ENCODE measurements around the gene ZNF358.

ZNF358 gene

DNA sequence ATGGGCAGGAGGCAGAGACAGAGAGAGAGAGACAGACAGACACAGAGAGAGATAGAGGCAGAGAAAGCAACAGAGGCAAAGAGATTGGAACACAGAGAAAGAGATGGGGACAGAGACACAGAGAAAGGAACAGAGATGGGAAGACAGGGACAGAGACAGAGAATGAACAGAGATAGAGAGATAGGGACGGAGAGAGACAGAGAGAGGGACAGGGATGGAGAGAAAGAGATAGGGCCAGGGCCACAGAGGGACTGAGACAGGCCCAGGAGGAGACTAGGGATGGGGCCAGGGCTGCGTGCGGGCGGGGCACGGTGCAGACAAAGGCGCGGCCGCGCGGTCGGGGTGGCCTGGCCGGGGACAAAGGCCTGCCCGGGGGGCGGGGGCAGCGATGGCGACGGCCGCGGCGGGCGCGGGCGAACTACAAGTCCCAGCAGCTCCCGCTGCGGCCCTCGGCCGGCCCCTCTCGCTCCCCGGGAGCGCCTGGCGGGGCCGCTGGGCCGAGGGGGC lies at the start of gene ZNF358:
Gene ZNF358 (plus strand): TSS at position 459 of the 507 bp plus-strand sequence. CDS start 3,140 bp downstream, outside the sequence.
- H3K9me3 Mint-ChIP-seq = no peaks in the 10 kb centered on the region
- ATAC-seq (ENCODE audit: low read depth) = peak; percentile 91
- H3K4me3 Mint-ChIP-seq = peak within 1 kb of the TSS; percentile 91
- no peak for DNase-seq (ENCODE audit: low spot score in 2 of 2)
- peaks cover 9% of the 10 kb centered on the region for H3K4me1 Mint-ChIP-seq
- peaks cover 12% of the 10 kb centered on the region for H3K27me3 Mint-ChIP-seq
- peak within 1 kb of the TSS; percentile 62 for H3K27ac Mint-ChIP-seq
- peaks cover 5% of the 10 kb centered on the region for H3K36me3 Mint-ChIP-seq

DNA sequence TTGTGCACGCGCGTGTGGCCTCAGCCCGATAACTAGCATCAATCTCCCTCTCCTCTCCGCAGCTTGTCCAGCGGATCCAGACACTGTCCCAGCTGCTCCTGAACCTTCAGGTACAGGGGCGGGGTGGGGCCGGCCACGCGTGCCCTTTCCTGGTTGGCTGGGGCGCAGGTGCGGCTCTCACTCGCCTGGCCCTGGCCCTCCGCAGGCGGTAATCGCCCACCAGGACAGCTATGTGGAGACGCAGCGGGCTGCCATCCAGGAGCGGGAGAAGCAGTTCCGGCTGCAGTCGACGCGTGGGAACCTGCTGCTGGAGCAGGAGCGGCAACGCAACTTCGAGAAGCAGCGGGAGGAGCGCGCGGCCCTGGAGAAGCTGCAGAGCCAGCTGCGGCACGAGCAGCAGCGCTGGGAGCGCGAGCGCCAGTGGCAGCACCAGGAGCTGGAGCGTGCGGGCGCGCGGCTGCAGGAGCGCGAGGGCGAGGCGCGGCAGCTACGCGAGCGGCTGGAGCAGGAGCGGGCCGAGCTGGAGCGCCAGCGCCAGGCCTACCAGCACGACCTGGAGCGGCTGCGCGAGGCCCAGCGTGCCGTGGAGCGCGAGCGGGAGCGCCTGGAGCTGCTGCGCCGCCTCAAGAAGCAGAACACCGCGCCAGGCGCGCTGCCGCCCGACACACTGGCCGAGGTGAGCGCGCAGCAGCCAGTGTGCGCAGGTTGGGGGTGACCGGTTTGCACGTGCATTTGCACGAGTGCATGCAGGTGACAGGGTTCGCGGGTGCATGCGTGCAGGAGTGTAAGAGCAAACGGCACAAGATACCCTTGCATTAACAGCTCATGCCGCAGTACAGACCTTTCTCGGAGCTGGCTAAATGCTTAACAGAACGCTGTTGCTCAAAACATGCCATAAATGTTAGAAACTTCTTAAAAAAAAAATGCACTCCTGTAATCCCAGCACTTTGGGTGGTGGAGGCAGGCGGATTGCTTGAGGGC lies 48.6 kb upstream of the ZNF358 start:
- no peaks in the 10 kb centered on the region for H3K9me3 Mint-ChIP-seq
- ATAC-seq (ENCODE audit: low read depth) = no peak
- no peak overlapping the region for H3K4me3 Mint-ChIP-seq
- DNase-seq (ENCODE audit: low spot score in 2 of 2) = no peak
- H3K36me3 Mint-ChIP-seq = peaks cover 14% of the 10 kb centered on the region
- H3K27ac Mint-ChIP-seq = no peak overlapping the region
- H3K4me1 Mint-ChIP-seq = peaks cover 3% of the 10 kb centered on the region
- H3K27me3 Mint-ChIP-seq = no peaks in the 10 kb centered on the region

DNA sequence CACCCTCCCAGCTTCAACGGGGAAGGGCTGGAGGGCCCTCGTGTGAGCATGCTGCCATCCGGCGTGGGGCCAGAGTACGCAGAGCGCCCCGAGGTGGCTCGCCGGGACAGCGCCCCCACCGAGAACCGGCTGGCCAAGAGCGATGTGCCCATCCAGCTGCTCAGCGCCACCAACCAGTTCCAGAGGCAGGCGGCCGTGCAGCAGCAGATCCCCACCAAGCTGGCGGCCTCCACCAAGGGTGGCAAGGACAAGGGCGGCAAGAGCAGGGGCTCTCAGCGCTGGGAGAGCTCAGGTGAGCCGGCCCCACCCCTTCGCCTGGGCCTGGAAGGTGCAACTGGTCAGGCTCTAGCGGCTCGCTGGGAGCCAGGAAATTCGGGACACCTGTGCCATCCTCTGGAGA lies 47.1 kb upstream of the ZNF358 start:
- no peaks in the 10 kb centered on the region for H3K27me3 Mint-ChIP-seq
- peaks cover 12% of the 10 kb centered on the region for H3K4me1 Mint-ChIP-seq
- H3K4me3 Mint-ChIP-seq = no peak overlapping the region
- no peak for ATAC-seq (ENCODE audit: low read depth)
- peaks cover 13% of the 10 kb centered on the region for H3K36me3 Mint-ChIP-seq
- no peaks in the 10 kb centered on the region for H3K9me3 Mint-ChIP-seq
- no peak for DNase-seq (ENCODE audit: low spot score in 2 of 2)
- no peak overlapping the region for H3K27ac Mint-ChIP-seq

DNA sequence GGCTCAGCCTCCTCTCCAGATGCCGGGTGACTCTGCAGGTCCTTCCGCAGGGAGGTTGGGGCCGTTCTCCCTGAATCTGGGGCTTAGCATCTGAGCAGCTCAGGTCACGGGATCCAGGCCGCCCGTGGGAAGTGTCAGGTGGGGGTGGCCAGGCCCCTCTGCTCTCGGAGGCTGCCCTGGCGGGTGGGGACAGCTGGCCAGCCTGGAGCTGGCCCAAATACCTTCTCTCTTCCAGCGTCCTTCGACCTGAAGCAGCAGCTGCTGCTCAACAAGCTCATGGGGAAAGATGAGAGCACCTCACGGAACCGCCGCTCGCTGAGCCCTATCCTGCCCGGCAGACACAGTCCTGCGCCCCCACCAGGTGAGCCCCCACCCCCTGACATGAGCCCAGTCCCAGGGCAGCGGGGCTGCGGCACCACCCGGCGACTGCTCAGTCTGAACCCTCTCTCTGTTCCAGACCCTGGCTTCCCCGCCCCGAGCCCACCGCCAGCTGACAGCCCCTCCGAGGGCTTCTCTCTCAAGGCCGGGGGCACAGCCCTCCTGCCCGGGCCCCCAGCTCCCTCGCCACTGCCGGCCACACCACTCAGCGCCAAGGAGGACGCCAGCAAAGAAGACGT lies 46.1 kb upstream of the ZNF358 start:
- Mint-ChIP-seq H3K9me3 (no peaks in the 10 kb centered on the region), H3K4me1 (peaks cover 12% of the 10 kb centered on the region), H3K36me3 (peaks cover 11% of the 10 kb centered on the region), H3K4me3 (no peak overlapping the region), H3K27ac (peak overlapping the region; percentile 53), H3K27me3 (no peaks in the 10 kb centered on the region)
- no peak for DNase-seq (ENCODE audit: low spot score in 2 of 2)
- ATAC-seq (ENCODE audit: low read depth) = no peak

GRCh38 chr19:7470540-7471305 lies 45.2 kb upstream of the ZNF358 start:
- H3K27ac Mint-ChIP-seq = peak overlapping the region; percentile 53
- peaks cover 12% of the 10 kb centered on the region for H3K4me1 Mint-ChIP-seq
- DNase-seq (ENCODE audit: low spot score in 2 of 2) (no peak), ATAC-seq (ENCODE audit: low read depth) (no peak)
- no peak overlapping the region for H3K4me3 Mint-ChIP-seq
- H3K27me3 Mint-ChIP-seq = no peaks in the 10 kb centered on the region
- H3K36me3 Mint-ChIP-seq = peaks cover 11% of the 10 kb centered on the region
- no peaks in the 10 kb centered on the region for H3K9me3 Mint-ChIP-seq

DNA sequence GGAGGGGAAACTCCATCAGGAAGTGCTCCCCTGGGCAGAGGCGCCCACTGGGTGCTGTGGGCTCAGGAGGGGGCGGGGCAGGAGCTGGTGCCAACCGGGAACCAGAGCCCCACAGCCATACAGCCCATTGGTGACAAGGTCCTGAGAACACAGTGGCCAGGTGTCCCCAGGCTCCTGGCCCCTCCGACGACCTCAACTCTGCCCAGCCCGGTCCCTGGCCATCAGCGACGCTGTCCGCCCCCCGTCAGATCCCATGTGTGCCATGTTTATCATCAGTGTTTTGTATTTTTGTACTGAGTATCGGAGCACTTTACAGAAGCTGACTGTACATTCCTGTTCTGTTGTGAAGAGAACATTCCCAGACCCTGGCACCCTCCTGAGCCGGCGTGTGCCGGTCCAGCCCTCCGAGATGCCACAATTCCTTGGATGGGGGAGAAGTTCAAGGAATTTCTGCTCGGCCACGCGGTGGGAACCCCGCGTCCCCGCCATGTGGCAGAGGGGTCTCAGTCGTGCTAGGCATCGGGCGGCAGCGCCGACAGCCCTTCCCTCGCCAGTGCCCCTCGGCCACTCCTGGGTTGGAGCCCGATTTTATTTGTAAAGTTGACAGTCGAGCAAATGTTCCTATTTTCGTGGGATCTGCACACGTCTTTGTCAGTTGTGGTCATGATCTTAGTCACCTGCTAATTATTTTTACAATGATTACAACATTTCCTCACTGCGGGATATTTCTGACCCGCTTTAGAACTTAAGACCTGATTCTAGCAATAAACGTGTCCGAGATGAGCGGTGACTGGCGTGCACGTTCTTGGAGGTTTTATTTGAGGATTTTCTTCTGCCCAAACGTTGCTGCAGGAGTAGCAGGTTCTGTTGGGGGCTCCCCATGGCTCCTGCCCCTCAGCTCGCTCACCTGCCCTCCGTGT lies 43.9 kb upstream of the ZNF358 start:
- peaks cover 12% of the 10 kb centered on the region for H3K4me1 Mint-ChIP-seq
- H3K36me3 Mint-ChIP-seq = peaks cover 11% of the 10 kb centered on the region
- DNase-seq (ENCODE audit: low spot score in 2 of 2) (no peak), ATAC-seq (ENCODE audit: low read depth) (no peak)
- H3K9me3 Mint-ChIP-seq = no peaks in the 10 kb centered on the region
- H3K4me3 Mint-ChIP-seq = no peak overlapping the region
- no peaks in the 10 kb centered on the region for H3K27me3 Mint-ChIP-seq
- peak overlapping the region; percentile 95 for H3K27ac Mint-ChIP-seq

DNA sequence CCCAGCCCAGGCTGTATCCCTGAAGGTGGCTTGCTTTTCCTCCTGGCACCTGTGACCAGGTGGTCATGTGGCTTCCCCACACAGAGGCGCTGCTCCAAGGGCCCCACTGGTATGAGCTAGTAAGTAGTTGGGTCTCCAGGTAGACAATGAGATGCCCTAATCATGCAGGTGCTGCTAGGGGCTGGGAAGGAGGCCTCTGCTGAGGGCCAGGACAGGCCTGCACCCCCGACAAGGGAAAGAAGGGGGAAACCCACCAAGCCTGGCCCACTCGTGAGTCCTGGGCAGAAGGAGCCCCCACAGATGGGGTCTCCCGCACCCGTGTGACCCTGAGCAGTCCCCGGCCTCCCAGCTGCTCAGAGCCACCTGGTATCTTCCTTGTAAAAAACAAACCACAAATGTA lies 40.2 kb upstream of the ZNF358 start:
- H3K9me3 Mint-ChIP-seq = no peaks in the 10 kb centered on the region
- peaks cover 9% of the 10 kb centered on the region for H3K36me3 Mint-ChIP-seq
- H3K4me3 Mint-ChIP-seq = no peak overlapping the region
- no peaks in the 10 kb centered on the region for H3K27me3 Mint-ChIP-seq
- no peak for DNase-seq (ENCODE audit: low spot score in 2 of 2)
- peak overlapping the region; percentile 20 for H3K27ac Mint-ChIP-seq
- peaks cover 14% of the 10 kb centered on the region for H3K4me1 Mint-ChIP-seq
- ATAC-seq (ENCODE audit: low read depth) = no peak

GRCh38 chr19:7476241-7476640 lies 39.7 kb upstream of the ZNF358 start:
- Mint-ChIP-seq H3K36me3 (peaks cover 9% of the 10 kb centered on the region), H3K4me1 (peaks cover 14% of the 10 kb centered on the region), H3K27me3 (no peaks in the 10 kb centered on the region), H3K4me3 (no peak overlapping the region), H3K27ac (peak overlapping the region; percentile 20), H3K9me3 (no peaks in the 10 kb centered on the region)
- ATAC-seq (ENCODE audit: low read depth) (no peak), DNase-seq (ENCODE audit: low spot score in 2 of 2) (no peak)

DNA sequence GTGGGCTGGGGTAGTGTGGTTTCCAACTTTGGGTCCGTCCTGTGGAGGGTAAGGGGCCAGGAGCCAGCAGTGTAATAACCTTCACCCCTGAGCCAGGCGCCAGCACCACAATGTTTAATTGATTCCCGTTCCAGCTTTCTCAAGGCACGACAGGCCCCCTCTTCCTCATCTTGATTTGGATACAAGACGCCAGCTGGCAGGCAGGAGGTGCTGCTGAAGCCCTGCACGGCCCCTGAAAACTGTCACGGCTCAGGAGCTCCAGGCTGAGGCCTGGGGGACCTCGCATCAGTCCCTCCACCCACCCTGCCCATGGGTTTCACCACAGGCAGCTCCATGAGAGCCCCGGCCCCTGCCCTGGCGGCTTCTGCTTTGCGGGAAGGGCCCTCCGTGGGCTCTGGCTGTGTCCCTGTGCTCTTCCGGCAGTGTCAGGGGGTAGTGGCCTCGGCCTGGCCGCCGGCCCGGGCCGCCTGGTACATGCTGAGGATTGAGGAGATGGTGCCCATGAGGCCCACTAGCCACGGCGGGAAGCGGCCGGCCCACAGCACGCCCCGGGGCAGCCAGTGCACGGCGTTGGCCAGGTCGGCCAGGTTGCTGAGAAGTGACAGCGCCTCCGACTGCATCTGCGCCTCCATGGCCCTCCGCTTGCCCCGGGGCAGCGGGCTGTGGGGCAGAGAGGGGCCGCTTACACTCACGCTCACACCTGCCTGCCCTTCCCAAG lies 39.0 kb upstream of the ZNF358 start:
- H3K4me3 Mint-ChIP-seq = no peak overlapping the region
- H3K27me3 Mint-ChIP-seq = no peaks in the 10 kb centered on the region
- ATAC-seq (ENCODE audit: low read depth) = no peak
- H3K36me3 Mint-ChIP-seq = peaks cover 7% of the 10 kb centered on the region
- peak overlapping the region; percentile 20 for H3K27ac Mint-ChIP-seq
- no peak for DNase-seq (ENCODE audit: low spot score in 2 of 2)
- H3K9me3 Mint-ChIP-seq = no peaks in the 10 kb centered on the region
- H3K4me1 Mint-ChIP-seq = peaks cover 11% of the 10 kb centered on the region

DNA sequence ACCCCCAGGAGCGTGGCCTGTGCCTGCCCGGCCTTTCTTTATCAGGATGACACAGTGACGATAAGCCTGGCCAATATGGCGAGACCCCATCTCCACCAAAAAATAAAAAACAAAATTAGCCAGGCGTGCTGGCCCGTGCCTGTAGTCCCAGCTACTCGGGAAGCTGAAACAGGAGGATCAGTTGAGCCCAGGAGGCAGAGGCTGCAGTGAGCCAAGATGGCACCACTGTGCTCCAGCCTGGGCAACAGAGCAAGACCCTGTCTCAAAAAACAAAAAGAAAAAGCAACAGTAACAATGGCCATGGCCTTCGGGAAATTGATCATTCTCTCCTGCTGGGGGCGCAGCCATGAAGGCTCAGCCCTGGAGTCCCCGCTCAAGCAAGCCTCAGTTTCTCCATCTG lies 38.1 kb upstream of the ZNF358 start:
- H3K4me3 Mint-ChIP-seq = no peak overlapping the region
- DNase-seq (ENCODE audit: low spot score in 2 of 2) (no peak), ATAC-seq (ENCODE audit: low read depth) (no peak)
- H3K4me1 Mint-ChIP-seq = peaks cover 11% of the 10 kb centered on the region
- no peaks in the 10 kb centered on the region for H3K27me3 Mint-ChIP-seq
- no peaks in the 10 kb centered on the region for H3K9me3 Mint-ChIP-seq
- H3K27ac Mint-ChIP-seq = no peak overlapping the region
- H3K36me3 Mint-ChIP-seq = peaks cover 3% of the 10 kb centered on the region

GRCh38 chr19:7478173-7478842 lies 37.6 kb upstream of the ZNF358 start:
- Mint-ChIP-seq H3K36me3 (no peaks in the 10 kb centered on the region), H3K27me3 (no peaks in the 10 kb centered on the region), H3K4me3 (no peak overlapping the region), H3K27ac (no peak overlapping the region), H3K4me1 (peaks cover 10% of the 10 kb centered on the region), H3K9me3 (no peaks in the 10 kb centered on the region)
- DNase-seq (ENCODE audit: low spot score in 2 of 2) = no peak
- ATAC-seq (ENCODE audit: low read depth) = no peak

- DNase-seq (ENCODE audit: low spot score in 2 of 2) (no peak), ATAC-seq (ENCODE audit: low read depth) (no peak)
- no peaks in the 10 kb centered on the region for H3K36me3 Mint-ChIP-seq
- H3K27ac Mint-ChIP-seq = no peak overlapping the region
- H3K4me3 Mint-ChIP-seq = no peak overlapping the region
- H3K27me3 Mint-ChIP-seq = no peaks in the 10 kb centered on the region
- H3K9me3 Mint-ChIP-seq = no peaks in the 10 kb centered on the region
- H3K4me1 Mint-ChIP-seq = peaks cover 9% of the 10 kb centered on the region
These were observed 37.1 kb upstream of the ZNF358 start for GRCh38 chr19:7478843-7479227.
